Stimulated activated CD4-positive, alpha-beta T cell treated with anti-CD3 and anti-CD28 coated beads, Interleukin-2, amount 100 ng/mL, for 24 hours (primary cell): ENCODE data around the gene DYNC1I1.

Source experiments
- DNase-seq, 2 donors: peaks; one replicate each; pipeline ENCODE4 v3.0.0-alpha.2; 2020

Gene DYNC1I1

DNA sequence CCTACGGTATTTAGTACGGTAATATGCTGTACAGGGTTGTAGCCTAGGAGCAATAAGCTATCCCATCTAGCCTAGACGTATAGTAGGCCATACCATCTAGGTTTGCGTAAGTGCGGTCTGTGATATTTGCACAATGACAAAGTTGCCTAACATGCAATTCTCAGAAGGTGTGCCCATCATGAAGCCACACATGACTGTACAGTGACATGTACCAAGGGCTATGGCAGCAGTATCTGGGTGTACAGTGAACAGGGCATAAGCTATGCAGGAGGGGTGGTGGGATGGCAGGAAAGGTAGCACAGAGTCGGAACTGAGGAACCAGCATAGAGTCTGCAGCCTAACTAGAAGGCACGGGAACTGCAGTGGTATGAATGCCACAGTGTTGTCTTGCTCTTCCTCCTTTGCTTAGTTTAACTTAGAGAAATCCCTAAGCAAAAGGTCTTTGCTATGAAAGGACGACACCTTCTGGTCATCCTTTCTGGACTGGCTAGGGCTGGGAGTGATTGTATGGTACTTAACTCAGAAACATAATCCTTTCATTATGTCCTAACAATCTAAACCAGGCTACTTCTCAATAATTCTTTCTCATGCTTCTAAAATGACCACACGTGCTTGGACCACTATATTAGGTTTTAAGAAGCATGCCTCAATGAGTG, 93.5 kb downstream of the DYNC1I1 start:
- DNase-seq, result no peak

- DNase-seq, result no peak
Observed at GRCh38 chr7:95867309-95867708, 95.0 kb downstream of the DYNC1I1 start.

DNA sequence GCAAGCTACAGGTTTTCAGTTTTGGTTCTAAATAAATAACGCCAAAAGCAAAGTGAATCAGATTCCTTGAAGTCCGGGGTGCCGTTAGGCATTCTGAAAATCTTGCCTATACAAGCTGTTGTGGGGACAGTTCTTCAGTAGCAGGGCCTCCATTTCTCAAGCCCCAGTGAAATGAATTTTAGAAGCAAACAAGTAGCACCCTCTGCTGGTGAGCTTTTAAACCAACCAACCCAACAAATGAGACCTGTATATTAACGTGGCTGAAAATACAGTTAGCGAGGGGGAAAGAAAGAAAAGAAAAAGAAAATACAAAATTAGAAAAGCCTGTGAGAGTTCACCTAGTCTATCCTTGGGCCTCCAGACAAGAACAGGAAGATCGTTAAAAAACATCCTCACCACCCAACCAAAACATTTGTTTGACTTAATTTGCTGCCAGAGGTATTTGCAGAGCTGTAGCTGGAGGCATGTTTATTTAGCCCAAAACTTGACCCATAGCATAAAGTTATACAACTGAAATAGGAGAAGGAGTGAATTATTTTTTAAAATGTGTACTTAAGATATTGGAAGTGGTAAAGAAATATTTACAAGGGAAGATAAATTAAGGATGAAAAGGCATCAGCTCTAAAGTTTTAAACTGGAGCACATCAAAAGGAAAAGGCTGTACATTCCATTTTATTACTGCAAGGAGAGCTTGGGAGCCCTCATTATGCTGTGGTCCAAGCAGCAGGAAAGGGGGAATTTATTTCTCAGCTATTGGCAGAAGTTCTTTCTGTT, 98.9 kb downstream of the DYNC1I1 start:
- no peak for DNase-seq

DNA sequence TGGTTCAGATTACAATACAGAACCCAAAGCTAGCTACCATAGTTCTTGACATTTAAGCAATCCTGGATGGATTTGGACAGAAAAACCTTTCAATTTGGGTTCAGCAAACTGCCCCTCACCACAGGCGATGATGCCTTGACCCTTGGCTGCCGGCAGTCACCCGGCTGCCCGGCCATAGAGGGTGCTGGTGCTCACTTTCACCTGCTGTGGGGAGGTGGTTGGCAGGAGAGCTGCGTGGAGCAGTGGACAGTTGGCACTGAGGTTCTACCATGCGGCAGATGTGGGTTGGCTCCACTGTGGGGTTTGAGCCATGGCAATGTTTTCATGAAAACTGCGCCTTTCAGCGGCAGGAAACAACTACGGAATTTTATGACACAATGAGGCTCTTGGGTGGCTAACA, 99.5 kb downstream of the DYNC1I1 start:
- DNase-seq, result no peak

DNA sequence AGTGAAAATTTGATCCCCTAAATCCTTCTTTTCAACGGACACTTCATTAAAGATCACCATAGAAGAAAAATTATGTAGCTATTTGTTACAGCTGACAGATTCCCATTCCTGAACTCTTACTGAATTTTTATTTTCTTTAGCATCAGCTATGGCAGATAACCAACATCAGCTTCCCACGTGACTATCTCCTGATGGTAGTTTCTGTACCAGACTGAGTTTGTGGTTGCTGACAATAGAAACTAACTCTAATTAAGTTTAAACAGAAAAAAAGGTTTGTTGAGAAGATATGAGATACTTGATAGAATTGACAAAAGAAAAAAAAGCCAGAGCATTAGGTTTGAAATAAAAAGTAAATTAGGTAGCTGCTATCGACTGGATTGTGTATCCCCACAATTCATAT, 101.8 kb downstream of the DYNC1I1 start:
- DNase-seq, result no peak

- DNase-seq, result no peak
Observed at GRCh38 chr7:95874541-95875265, 102.3 kb downstream of the DYNC1I1 start.

- no peak for DNase-seq
Observed at GRCh38 chr7:95875519-95875918, 103.2 kb downstream of the DYNC1I1 start.

DNA sequence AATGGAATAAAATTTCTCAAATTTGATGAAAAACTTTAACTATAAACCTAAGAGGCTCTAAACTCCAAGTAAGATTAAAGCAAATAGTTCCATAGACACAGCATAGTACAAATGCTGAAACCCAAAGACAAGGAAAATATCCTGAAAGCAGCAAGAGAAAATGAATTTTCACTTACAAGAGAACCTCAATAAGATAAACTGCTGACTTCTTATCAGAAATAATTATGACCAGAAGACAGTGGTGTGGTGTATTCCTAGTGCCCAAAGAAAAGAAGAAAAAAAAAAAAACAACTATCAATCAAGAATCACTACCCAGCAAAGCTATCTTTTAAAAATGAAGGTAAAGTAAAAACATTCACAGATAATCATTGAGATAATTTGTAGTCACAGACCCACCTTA, 106.3 kb downstream of the DYNC1I1 start:
- DNase-seq, result no peak

DNA sequence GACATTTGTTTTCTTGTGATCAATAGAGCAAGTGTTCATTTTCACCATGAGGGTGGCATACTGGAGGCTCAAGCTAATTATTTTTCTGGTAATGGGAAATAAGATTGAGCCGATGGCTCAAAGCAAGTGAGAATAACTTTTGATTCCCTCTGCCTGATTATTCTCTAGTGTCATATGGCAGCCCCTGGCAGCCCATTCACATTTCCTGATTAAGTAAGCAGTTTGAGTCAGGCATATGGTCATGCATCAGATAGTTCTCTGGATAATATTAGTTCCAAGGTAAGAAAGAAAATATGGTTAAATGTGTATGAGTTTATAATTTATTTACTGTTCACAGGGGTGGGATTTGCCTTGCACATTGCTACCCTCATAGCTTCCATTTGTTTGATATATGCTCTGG, 109.2 kb downstream of the DYNC1I1 start:
- DNase-seq, result no peak

DNA sequence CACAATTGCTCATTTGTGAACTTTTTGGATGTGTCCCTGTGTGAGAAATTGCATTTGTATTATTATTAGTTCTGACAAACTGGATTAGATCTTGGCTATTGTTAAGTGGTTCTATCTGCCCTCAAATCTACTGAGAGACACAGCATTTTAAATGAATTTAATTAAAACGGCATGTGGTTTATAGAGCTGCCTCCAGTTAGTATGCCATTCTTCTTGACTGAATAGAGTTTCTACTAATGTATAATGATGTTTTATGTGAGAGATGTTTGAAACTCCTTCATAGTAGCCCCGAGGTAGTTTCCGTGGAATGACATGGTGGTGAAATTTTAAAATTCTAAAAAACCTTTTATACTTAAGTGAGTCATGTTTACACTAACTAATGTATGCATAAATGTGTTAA, 110.9 kb downstream of the DYNC1I1 start:
- no peak for DNase-seq

- DNase-seq, result no peak
Observed at GRCh38 chr7:95886501-95887090, 114.2 kb downstream of the DYNC1I1 start.

DNA sequence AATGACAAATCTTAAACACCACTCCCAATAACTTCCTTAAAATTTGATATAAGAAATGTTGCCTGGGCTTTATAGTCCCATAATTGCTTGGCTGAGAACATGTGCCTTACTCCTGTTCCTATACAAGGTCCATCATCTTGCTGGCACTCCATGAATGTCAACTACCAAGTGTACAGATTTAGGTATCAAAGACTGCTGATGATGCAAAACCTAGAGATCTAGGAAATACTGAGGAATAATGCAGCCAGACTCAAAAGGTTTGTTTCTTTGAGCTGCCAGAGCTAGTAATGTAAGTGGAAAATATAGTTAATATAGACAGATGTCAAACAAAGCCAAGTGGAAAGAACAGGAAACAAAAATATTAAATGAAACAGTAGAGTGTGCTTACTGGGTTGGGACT, 121.1 kb downstream of the DYNC1I1 start:
- DNase-seq, result no peak

DNA sequence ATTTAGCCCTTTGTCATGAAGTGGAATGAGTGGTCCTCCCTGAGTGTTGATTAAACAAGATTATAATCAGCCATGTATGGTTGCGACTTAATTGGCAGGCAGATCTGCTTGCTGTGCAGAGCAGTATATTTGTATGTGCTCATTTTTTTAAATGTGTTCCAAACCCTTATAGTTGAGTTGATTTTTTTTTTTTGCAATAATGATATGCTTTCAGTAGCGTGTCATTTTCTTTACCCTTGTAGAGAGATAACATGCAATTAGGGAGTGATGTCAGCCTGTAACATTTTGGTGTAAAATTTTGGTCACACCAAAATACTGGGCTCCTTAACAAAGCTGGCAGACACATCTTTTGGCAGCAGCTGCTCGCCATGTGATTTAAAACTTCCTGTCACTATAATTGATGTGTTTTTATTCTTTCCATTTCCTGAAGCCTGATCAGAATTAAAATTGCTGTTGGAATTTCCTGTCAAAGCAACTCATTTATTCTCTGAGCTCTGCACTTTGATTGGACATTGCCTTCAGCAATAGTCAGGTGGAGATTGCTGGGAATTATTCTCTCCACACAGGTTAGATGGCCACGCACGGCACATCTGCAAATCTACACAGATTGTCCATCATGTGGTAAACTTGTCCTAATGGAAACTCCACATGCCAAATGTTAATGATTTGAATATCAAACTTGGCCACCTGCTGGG, 125.3 kb downstream of the DYNC1I1 start:
- no peak for DNase-seq

GRCh38 chr7:95899919-95900513, 127.7 kb downstream of the DYNC1I1 start:
- DNase-seq, result no peak

DNA sequence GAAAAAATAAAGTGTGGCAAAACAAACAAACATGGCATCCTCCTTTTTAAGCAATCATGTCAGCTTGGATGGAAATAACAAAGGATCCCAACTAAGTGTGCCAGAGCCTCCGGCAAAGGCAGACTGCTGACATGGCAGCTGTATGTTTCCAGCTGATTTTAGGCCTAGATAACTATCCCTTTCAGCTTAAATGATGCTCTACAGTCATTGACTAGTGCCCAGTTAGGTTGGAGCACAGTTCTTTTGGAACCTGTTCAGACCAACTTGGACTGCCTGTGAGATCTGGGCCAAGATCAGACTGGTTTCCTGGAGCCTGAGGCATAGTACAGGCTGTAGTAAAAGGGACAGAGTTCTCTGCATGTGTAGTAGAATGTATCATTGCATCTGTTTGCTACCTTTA, 128.7 kb downstream of the DYNC1I1 start:
- no peak for DNase-seq

DNA sequence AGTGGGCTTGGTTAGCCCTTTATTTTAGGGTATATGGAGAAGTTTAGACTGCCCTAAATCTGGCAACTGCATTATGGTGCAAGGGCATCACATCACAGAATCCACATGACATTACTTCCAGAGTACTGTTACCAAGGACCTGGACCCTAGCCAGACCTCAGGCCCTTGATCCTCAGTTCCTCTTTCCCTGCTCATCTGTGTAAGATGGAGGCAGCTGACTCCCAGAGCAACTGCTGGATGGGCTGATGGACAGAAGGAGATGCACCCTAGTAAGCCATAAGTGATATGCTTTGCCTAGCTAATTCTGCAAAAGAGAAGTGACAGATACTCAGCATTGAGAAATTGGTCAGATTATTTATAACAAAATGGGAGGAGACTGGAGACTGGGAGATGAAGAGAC, 131.7 kb downstream of the DYNC1I1 start:
- no peak for DNase-seq

DNA sequence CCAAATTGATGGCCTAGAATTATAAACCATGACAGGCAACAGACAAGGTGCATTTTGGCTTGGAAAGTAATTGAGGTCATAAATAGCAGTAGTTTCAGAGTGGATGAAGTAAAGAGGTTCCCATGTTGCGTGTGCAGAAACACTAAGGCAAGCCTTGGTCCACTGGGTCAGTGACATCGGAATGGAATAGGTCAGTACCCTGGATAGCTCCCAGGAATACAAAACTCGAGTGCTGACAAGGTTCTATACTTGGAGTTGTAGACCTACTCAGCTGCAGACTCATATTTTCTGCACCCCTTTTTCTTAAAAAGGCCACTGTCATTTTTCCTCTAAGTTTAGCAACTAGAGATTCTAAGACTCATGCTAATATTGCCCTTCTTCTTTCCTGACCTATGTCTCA, 132.8 kb downstream of the DYNC1I1 start:
- DNase-seq, result no peak

GRCh38 chr7:95906851-95907250, 134.5 kb downstream of the DYNC1I1 start:
- no peak for DNase-seq

- no peak for DNase-seq
Observed at GRCh38 chr7:95907337-95907736, 135.0 kb downstream of the DYNC1I1 start.

GRCh38 chr7:95908499-95908898, 136.1 kb downstream of the DYNC1I1 start:
- DNase-seq, result no peak

GRCh38 chr7:95910341-95910740, 138.0 kb downstream of the DYNC1I1 start:
- no peak for DNase-seq

GRCh38 chr7:95915731-95916130, 143.4 kb downstream of the DYNC1I1 start:
- no peak for DNase-seq
